Activated T-cell treated with anti-CD3 and anti-CD28 coated beads for 4 hours (primary cell): ENCODE data around the gene RXRB.

ENCODE experiments used
- DNase-seq: peaks from one replicate; pipeline ENCODE4 v3.0.0-alpha.2; 2020

The RXRB gene

GRCh38 chr6:33195304-33196165 lies 4.9 kb downstream of the RXRB start:
- DNase-seq = no peak

GRCh38 chr6:33194431-33194979 lies 6.0 kb downstream of the RXRB start:
- DNase-seq = no peak

GRCh38 chr6:33193619-33194018 lies 6.8 kb downstream of the RXRB start:
- DNase-seq = no peak

- DNase-seq = no peak
Observed at GRCh38 chr6:33192671-33193602, 7.5 kb downstream of the RXRB start.

- DNase-seq = no peak
Observed at GRCh38 chr6:33192105-33192646, 8.3 kb downstream of the RXRB start, which contains the start of gene COL11A2. Gene COL11A2, minus strand, starts transcription at chr6:33192467. Its CDS starts 227 bp downstream, at chr6:33192240.

DNA sequence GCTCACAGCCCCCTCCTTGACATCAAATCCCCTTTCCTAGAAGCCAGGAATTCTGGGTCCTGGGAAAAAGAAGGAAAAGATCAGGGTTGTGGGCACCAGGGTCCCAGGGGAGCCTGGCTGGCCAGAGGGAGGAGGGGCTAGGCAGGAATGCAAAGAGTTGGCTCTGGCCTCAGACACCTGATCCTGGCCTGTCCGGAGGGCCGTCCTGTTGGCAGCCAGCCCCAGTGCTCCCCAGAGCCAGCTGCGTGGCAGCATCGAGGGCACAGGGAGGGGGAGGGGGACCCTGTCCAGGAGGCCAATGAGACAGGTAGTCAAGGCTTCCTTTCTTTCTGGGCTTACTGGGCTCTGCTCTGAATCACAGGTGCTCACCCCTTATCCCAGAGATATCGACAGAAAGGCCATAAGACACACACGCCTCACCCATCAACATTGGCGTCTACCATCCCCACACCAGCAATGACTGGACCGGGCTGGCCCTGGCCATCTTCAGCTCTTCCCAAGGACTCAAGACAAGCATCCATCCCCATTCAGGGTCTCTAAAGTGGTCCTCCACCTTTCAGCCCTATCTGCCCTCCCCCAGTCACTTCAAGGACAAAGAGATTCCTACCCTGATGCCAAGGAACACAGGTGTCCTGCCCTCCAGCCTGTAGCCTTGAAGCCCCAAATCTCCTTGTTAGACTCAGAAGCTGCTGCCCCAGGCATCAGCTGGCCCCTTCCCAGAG lies 8.9 kb downstream of the RXRB start:
- DNase-seq = no peak

DNA sequence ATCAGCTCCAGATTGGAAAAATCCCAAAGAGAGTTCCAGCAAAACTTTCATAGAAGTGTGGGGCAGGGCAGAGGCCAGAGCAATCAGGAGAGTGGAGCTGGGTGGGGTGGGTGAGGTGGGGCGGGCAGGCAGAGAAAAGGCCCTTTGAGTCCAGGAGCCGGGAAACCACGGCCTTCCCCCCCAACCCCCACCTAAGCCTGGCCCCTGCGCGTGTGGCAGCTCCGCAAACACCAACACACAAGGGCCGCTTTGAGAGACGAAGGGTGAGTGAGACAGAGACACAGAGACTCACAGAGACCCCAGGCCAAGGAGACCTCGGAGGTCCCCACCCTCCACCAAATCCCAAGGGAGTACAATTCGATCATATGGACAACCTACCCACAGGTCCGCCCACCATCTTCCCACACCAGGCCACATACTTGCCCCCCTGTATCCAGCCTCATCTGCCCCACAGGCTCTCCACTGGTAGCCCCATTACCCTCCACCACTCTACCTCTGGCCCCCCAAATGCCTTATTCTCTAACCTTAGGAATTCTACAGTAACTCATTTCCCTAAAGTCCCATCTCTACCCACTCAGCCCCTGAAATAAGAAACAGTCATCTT lies 9.9 kb downstream of the RXRB start:
- no peak for DNase-seq

GRCh38 chr6:33189625-33190448 lies 10.6 kb downstream of the RXRB start:
- DNase-seq = no peak

- no peak for DNase-seq
Observed at GRCh38 chr6:33189164-33189563, 11.3 kb downstream of the RXRB start.

DNA sequence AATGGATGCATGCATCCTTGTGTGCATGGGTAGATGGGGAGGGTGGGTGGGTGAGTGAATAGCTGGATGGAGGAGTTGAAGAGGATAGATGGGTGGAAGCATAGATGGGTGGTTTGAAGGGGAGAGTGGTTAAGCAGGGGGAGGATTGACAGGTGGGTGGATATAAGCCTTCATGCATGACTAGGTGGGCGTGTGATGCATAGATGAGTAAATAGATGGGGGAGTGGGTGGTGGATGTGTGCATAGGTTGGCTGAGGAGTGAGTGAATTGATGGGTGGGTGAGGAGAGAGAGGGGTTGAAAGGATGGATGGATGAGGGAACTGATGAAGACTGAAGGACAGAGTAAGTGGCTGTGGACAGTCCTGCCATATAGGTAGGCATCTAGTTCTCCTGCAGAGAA lies 12.7 kb downstream of the RXRB start:
- DNase-seq = no peak

DNA sequence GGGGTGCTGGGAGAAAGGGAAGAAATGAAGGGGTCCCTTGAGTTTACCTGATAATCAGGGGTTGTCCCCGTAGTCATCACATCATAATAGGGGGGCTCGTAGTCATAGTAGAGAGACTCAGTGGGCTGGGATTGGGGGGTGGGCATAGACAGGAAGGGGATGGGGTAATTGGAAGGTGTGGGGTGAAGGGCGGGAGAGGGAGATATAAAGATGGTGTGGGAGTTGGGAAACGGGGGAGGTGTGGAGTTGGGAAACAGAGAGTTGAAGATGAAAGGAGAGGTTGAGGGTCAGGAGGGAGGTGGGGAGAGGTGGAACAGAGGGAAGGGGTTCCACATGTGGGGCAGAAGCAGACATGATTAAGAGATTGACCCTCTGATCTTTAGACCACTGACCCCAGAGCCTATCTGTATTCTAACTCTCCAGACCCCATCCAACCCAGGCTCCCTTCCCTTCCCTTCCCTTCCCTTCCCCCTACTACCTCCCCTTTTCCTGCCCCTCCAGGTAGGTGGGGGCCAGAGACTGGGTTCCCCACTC lies 14.7 kb downstream of the RXRB start:
- no peak for DNase-seq

DNA sequence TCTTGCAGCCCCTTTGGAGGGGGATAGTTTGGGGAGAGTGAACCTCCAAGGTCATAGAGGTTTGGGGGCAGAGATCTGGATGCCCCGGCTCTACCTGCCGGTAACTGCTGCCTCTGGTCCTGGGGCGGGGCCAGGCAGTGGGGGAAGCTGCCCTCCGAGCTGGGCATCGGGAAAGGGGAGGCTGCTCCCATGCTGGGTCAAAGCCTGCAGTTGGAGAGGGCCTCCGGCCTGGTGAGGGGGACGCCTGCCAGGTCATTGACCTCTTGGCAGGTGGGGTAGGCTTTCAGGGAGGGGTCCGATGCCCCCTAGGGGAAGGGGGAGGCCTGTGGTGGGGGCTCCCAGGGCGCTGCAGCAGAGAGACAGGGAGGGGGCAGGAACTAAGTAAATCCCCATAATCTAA lies 15.3 kb downstream of the RXRB start:
- no peak for DNase-seq

GRCh38 chr6:33183071-33183683 lies 17.3 kb downstream of the RXRB start:
- no peak for DNase-seq

- DNase-seq = no peak
Observed at GRCh38 chr6:33181141-33181540, 19.3 kb downstream of the RXRB start.

DNA sequence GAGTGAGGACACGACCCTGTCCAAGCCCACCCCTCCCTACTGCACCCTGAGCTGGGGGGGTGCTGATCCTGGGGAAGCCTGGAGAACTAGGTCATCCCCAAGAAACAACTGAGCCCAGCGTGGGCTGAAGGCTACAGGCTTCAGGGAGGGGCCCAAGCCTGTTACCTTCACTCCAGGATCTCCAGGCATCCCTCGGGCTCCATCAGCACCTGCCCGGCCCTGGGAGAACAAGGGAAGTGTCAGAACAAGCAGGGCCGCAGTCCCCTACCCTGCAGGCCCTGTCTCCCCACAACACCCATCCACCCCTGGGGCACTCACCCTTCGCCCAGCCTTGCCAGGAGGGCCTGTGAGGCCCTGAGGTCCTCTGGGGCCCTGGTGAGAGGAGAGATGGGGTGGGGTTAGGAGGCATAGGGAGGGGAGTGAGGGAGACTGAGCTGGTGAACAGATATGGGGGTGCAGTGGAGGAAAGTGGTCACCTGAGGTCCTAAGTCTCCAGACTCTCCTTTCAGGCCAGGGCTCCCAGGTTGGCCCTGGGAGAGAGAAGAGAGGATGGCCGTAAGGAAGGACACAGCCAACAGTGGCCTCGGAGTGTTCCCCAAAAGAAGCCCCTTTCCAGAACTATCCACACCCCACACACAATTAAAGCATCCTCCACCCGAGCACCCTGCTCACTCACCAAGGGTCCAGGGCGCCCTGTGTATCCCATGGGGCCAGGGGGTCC lies 21.6 kb downstream of the RXRB start:
- no peak for DNase-seq

DNA sequence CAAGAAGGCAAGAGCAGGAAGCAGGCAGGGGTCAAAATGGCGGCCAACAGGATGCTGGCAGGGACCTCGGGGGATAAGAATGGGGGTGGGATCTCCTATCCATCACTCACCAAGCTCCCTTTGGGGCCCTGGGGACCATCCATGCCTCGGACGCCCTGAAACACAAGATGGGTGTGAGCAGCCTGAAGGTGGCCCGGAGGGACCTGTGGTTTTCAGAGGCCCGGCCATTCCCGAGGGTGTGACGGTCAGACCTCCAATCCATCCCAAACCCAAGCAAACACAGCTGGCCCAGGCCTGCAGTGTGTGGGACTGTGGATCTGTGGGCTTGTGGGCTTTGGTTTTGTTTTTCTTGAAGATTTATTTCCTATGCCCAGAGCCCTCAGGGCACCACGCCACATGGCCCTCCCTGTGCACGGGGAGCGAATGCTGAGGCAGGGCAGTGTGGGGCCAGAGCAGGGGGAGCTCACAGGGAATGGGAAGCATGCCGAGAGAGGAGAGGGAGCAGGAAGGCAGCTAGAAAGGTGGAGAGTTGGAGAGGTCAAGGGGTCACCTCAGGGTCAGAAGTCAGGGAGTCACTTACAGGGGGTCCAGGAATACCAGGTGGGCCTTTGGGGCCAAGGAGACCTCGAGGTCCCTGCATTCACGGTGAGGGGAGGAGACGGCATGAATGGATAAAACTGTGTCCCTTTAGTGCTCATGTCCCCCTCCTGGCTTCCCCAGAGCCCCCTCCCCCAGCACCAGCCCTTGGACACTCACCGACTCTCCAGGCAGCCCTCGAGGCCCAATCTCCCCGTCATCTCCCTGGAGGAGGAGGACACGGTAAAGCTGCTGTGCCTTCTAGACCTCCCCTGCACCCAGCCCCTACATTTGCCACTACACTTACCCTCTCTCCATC lies 22.7 kb downstream of the RXRB start:
- DNase-seq = no peak

GRCh38 chr6:33176906-33177305 lies 23.6 kb downstream of the RXRB start:
- DNase-seq = no peak

- no peak for DNase-seq
Observed at GRCh38 chr6:33175436-33176069, 24.9 kb downstream of the RXRB start.
